Germinal center (tissue), 1 donor: Measurements from ENCODE around the gene UBE4A.

Source experiments
- DNase-seq: peaks from one replicate; pipeline ENCODE4 v3.0.0; 2012; ENCODE audit warnings: mixed read lengths, low spot score

UBE4A gene, protein sequence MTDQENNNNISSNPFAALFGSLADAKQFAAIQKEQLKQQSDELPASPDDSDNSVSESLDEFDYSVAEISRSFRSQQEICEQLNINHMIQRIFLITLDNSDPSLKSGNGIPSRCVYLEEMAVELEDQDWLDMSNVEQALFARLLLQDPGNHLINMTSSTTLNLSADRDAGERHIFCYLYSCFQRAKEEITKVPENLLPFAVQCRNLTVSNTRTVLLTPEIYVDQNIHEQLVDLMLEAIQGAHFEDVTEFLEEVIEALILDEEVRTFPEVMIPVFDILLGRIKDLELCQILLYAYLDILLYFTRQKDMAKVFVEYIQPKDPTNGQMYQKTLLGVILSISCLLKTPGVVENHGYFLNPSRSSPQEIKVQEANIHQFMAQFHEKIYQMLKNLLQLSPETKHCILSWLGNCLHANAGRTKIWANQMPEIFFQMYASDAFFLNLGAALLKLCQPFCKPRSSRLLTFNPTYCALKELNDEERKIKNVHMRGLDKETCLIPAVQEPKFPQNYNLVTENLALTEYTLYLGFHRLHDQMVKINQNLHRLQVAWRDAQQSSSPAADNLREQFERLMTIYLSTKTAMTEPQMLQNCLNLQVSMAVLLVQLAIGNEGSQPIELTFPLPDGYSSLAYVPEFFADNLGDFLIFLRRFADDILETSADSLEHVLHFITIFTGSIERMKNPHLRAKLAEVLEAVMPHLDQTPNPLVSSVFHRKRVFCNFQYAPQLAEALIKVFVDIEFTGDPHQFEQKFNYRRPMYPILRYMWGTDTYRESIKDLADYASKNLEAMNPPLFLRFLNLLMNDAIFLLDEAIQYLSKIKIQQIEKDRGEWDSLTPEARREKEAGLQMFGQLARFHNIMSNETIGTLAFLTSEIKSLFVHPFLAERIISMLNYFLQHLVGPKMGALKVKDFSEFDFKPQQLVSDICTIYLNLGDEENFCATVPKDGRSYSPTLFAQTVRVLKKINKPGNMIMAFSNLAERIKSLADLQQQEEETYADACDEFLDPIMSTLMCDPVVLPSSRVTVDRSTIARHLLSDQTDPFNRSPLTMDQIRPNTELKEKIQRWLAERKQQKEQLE

DNA sequence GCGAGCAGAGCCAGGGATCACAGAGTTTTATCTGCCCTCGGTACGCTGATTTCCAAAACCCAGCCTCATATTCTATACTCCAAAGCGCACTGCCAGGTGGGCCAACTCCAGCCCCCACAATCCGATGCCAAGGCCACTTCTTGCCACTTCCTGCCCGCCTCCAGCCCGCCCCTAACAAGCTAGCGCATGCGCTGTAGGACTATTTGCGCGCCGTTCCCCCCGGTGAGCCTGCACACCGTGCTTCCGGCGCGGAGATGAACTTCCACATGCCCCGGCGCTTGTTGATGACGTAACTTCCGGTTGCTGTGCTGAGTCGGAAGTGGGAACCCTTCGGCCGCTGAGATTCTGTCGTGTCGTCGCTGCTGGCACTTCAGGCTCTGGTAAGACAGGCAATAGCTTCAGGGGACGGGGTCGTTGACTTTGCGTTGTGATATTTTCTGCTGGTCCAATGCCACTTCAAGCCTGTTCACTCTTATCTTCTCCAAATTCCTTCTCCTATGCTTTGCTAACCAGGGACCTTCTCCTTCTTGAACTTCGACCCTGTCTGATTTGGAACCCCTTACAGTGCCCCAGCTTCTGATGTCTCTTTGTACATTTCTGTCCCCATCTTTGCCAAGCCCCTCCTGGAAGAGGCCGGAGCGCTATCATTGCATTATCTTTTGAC lies at the start of gene UBE4A:
Gene UBE4A, plus strand, starts transcription at position 306 of the 664 bp plus-strand sequence. CDS start 5,481 bp downstream, outside the sequence.
- DNase-seq: peak; percentile 89

DNA sequence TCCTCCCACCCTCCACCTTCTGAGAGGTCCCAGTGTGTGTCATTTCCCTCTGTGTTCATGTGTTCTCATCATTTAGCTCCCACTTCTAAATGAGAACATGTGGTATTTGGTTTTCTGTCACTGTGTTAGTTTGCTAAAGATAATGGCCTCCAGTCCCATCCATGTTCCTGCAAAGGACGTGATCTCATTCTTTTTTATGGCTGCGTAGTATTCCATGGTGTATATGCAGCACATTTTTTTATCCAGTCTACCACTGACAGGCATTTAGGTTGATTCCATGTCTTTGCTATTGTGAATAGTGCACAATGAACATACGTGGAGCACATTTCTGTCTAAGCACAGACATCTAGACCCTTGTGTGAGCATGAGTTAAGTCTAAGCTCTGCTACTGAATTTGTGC lies 49.1 kb upstream of the UBE4A start:
- no peak for DNase-seq

DNA sequence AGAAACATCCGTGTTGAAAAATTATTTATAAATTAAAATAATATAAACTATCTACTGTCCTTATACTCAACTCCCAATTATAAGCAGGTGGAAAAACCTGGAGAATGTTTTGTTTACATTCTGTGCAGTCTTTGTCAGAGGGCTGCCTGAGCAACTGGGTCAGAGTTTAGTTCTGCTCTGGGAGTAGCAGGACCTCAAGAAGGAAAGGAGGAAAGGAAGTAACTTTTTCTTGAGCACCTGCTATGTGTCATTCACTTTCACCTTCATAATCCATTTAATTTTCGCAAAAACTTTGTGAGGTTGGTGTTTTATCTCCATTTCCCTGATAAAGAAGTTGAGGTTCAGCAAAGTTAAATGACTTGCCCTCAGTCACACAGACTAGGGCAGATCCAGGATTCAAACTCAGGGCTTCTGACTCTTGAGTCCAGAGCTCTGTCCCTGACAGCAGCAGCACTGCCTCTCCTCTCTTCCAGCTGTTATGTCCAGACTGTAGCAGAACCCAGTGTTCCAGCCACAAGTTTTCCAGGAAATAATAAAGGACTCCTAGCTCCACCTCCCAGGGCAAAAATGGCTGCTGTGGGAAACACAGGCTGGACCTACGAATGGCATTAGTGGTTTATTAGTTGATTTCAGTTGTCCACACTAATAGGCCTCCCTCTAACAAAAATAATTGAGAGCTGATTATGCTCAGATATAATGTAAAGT lies 48.5 kb upstream of the UBE4A start:
- no peak for DNase-seq

DNA sequence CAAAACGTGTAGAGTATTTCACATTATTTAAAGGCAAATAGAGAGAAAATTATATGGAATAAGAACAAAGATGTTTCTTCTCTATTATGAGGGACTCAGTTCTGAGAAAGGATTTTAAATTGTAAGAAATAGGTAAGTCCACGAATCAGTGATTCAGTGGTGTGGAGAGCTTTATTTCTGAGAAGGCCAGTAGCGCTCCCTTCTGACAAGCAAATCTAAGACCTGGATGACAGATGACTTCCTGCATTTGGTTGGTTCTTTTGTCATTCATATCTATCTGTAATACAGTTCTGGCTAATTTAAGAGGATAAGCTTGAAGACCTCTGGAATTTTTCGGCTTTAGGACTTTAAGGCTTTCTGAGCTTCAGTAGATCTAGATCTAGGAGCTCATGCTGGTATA lies 47.9 kb upstream of the UBE4A start:
- no peak for DNase-seq

DNA sequence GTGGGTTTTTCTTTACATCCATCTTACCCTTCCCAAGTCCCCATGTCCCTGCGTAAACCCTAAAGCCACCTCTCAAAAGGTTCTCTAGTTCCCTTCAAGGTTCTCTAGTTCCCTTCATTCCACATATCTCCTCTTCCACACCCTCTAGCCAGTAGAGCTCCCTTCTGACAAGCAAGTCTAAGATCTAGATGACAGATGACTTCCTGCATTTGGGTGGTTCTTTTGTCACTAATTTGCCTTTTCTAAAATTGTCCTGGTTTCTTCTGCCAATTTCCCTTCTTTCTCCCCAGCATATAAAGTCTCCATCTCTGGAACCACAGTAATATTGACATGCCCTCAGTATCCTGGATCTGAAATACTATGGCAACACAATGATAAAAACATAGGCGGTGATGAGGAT lies 47.1 kb upstream of the UBE4A start:
- no peak for DNase-seq

DNA sequence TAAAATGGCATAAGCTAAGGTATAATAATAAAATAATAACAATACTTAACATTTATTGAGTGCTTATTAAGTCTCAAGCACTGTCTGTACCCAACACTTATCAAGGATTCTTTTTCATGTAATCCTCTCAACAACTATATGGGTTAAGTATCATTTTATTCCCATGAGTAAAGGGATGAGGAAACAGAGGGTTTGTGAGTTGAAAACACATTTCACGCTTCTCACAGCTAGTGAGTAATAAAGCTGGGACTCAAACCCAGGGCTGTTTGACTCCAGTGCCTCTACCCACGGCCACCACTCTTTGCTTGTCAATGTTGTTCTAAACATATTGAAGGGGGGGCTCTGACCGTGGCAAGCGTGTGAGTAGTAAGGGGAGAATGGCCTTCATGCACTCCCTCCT lies 46.2 kb upstream of the UBE4A start:
- DNase-seq: no peak

DNA sequence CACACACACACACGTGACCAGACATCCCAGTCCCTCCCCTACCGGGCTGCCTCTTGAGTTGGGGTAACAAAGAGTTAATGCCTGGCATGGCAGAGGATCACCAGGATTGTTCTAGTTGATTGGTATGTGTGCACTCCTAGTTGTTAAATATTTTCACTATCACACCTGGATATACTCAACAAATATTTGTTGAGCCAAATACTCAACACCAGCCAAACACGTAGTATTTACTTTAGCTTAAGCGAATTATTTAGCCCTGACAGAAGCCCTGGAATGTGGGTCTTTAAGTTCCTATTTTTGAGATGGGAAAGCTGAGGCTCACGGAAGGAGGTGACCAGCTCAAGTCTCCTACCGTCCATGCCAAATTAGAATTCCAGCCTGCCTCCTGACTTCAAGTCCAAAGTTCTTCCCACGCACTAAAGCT lies 44.4 kb upstream of the UBE4A start:
- no peak for DNase-seq

DNA sequence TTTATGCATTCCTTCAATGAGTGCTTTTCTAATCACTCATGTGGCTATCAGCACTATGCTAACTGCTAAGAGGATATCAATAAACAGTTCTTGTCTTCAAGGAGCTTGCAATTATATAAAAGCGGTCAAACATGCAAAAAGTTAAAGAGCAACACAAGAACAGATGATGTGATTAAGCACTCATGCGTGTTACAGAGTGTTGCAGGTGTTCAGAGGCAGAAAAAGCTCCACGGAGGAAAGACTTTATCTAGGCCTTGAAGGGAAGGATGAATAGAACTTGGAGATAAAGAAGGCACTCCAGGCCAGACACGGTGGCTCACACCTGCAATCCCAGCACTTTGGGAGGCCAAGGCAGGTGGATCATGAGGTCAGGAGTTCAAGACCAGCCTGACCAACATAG lies 41.3 kb upstream of the UBE4A start:
- DNase-seq: no peak

DNA sequence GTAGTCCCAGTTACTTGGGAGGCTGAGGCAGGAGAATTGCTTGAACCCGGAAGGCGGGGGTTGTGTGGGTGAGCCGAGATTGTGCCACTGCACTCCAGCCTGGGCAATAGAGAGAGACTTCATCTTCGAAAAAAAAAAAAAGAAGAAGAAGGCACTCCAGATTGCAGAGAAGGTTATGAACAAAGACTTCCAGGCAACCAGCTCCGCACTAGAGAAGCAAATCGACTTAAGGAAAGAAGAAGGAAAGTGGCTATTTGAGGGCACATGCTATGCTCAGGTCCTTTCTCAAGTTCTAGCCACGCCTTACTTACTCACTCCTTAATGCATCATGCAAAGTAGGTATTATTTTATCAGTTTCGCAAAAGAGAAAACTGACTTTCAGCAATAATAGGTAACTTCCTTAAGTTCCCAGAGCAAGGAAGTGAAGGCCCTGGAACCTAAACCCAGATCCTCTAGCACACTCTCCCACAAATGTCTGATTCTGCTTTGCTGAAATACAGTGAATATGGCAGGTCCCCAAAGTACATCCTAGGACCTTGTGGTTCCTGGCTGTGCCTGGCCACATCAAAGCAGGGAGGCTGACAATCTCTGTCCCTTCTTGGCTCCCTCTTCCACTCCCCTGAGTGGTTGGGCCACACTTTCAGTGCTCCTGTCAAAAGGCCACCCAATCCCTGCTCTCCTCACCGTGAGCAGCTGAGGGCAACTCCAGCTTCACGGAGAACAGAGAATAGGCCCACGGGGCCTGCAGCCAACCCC lies 40.6 kb upstream of the UBE4A start:
- no peak for DNase-seq

DNA sequence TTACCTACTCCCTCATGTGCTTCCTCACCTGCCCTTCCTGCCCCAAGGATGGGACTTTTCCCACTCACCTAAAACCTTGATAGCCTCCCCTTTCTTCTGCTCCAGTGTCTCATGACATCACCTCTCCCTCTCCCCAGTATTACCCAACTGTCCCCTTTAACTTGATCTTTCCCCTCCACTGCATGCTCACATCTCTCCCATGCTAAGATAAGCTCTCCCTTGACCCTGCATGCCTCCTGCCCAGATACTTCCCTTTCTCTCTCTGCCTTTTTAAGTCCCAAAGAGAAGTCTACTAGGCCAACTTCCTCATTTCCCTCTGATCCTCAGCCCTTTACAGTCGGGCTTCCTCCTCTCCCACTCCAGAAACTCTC lies 40.1 kb upstream of the UBE4A start:
- no peak for DNase-seq

DNA sequence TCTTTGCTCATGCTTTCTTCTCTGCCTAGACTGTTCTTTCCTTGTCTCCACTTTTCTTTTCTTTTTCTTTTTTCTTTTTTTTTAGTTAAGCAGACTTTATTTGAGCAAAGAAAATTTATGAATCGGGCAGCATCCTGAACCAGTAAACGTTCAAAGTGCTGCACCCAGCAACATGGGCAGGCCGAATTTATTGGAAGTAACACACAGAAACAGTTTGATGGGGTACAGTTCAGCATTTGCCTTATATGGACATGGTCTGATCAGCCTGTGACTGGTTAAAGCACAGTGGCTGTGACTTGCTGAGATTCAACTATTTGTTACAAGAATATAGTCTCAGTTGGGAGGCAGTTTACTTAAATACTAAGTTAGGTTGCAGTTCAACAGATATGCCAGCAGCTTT lies 38.9 kb upstream of the UBE4A start:
- DNase-seq: no peak

DNA sequence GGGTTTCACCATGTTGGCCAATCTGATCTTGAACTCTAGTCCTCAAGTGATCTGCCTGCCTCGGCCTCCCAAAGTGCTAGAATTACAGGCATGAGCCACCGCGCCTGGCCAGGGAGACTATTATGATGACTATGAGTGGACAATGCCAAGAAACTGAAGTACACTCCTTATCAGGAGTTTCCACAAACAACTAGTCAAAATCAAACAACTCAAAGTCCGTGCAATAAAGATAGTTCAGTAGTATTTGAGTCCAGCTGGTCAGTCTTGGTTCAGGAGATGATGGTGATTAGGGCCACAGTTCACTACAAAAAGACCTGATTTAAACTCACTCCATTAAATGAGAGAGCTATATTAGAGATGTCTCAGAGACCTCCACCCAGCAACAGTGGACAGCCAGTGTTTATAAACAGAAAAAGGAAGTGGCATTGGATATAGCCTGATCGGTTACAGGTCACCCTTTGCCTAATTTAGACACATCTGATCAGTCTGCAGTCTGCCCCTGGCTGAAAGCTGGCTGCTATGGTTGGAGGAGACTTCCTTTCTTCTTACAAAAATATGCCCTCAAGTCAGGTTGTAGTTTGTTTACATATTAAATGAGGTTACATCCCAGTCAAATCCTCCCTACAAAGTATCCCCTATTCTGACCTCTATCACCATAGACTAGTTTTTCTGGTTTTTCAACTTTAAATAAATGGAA lies 37.9 kb upstream of the UBE4A start:
- DNase-seq: no peak

DNA sequence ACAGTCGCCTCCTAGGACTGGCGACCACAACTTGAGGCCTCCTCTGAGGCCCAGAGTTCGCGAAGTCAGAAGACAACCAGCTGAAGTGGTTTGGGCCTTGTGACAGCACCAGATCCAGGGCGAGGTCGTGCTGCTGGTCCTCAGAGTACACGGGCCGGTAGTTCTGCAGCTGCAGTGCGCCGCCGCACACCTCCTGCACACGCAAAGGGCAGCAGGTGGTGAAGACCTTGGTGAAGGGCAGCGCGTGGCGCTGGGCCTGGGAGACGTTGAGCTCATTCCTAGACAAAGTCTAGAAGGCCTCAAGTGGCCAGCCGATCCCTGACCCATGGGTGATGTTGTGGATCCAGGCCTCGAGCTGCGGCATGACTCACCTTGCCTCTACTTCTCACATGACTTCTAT lies 36.7 kb upstream of the UBE4A start:
- no peak for DNase-seq

DNA sequence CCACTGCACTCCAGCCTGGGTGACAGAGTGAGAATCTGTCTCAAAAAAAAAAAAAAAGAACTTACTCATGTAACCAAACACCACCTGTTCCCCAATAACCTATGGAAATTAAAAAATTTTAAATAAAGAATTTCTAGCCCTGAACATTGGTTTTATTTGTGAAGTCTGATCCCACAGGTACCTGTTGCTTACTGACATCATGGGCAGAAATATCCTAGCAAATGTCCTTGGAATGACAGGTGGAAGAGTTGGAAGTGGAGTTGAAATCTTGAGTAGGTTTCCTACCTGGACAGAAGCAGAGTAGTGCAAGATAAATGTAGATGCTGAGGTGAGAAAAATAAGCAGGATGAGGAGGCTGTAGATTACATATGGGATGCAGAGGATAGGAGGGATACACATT lies 34.1 kb upstream of the UBE4A start:
- DNase-seq: no peak

DNA sequence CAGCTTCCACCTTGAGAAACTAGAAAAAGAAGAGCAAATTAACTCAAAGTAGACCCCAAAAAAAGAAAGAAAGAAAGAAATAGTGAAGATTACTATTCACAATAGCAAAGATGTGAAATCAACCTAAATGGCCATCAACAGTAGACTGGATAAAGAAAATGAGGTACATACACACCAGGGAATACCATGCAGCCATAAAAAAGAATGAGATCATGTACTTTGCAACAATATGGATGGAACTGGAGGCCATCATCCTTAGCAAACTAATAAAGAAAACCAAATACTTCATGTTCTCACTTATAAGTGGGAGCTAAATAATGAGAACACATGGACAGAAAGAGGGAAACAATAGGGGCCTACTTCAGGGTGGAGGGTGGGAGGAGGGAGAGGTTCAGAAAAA lies 30.7 kb upstream of the UBE4A start:
- DNase-seq: no peak

DNA sequence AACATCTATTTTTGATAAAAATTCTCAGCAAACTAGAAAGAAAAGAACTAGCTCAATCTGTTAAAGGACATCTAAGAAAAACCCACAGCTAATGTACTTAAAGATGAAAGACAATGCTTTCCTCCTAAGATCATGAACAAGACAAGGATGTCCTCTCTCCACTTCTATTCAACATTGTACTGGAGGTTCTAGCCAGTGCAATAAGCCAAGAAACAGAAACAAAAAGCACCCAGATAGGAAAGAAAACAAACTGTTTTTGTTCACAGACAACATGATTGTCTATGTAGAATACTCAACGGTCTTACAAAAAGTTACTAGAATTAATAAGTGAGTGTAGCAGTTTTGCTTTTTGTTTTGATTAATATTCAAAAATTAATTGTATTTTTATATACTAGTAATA lies 24.7 kb upstream of the UBE4A start:
- DNase-seq: no peak

DNA sequence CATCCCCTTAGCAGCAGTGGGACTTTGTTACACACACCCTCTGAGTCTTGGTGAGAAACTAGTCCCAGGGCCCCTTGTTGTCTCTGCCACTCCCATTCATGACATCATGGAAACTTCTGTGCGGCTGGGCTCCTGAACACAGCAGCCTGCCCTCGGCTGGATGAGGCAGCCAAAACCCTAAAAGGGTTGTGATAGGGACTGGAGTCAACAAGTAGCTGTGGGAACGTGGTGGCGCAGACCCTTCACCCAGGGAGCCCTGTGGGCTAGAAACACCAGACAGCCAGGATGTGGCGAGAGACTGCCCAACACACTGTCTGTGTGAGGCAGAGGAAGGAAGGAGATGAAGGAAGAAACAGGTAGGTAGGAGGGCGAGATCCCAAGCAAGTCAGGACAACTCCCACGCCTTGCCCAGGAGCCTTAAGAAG lies 20.8 kb upstream of the UBE4A start:
- peak; percentile 41 for DNase-seq

DNA sequence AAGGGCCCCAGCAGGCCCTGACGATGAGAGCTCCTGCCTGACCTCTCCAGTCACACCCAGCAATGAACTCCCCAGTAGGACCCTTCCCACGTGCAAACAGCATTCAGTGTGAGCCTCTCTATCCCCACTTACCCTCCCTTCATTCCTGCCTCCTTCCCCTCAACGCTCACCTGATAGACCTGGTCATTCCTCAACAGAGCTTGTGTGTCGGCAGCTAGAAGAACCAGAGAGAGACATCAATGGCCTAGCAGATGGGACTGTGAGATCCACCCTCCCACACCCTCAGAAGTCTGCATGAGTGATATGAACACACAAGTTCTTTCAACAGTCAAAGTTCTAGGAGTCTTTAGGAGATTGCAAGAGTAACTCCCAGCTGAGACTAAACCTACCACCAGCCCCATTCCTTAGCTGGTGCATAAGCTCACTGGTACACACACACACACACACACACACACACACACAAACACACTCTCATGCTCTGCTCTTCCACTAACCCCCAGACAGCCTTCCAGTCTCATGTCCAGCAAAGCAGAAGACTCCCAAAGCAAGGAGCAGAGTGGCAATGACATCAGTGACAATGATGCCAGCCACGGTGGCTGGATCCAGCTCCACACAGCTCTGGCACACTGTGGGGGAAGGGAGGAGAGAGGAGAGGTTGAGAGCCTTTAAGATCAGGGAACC lies 20.0 kb upstream of the UBE4A start:
- DNase-seq: no peak

DNA sequence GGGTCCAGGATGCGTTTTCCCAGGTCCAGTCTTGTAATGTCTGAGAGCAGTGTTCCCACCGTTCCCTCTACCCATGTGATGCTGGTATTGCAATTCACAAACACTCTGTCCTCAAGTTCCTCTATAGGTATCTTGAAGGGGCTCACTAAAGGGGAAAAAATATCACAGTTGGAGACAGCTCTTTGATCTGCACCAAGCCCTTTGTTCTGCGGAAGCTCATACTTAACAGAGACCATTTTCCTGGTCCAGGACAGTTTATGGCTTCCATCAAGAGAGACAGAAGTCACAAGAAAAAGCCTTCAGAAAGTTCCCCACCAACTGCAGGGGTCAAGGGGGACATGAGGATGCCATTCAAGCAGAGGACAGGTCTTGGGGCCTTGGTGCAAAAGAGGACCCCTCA lies 19.0 kb upstream of the UBE4A start:
- no peak for DNase-seq

DNA sequence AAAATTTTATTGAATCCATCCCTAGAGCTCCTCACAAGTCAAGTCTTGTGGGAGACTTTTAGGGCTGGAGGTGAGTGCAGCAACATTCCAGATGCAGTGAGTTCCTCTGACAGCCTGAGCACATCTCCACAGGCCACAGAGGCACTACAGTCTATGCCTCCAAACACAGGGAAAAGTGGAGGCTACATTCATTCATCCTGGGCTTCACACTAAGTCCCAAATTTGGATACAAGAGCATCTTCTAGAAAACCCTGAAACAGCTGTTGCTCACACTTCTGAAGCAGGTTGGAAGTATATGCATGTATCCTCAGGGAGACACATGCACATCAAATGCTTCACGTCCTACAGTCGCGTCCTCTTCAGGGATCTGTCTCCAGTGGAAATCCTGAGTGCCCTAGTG lies 18.1 kb upstream of the UBE4A start:
- DNase-seq: no peak
